Measurements from ENCODE around the gene KIF21B.

DNA sequence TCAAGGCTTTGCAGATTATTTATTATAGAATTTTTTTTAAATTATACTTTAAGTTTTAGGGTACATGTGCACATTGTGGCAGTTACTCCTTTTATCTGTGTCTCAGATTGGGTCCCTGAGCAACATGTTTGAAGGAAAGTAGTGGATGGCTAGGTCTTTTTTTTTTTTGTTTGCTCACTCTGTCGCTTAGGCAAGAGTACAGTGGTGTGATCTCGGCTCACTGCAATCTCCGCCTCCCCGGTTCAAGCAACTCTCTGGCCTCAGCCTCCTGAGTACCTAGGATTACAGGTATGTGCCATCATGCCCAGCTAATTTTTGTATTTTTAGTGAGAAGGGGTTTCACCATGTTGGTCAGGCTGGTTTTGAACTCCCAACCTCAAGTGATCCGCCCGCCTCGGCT lies 39.6 kb upstream of the KIF21B start:
- TF ChIP-seq BHLHE40 (IDR thresholded peaks at IDR 0.05; ENCODE audit: borderline replicate concordance) (no peak), FOXA1 (IDR thresholded peaks at IDR 0.05) (no peak), L3MBTL2 (conservative IDR thresholded peaks at IDR 0.05) (no peak), FOXM1 (IDR thresholded peaks at IDR 0.05; ENCODE audit: borderline replicate concordance) (no peak)
- TF ChIP-seq, protein P1, sequence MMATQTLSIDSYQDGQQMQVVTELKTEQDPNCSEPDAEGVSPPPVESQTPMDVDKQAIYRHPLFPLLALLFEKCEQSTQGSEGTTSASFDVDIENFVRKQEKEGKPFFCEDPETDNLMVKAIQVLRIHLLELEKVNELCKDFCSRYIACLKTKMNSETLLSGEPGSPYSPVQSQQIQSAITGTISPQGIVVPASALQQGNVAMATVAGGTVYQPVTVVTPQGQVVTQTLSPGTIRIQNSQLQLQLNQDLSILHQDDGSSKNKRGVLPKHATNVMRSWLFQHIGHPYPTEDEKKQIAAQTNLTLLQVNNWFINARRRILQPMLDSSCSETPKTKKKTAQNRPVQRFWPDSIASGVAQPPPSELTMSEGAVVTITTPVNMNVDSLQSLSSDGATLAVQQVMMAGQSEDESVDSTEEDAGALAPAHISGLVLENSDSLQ (IDR thresholded peaks at IDR 0.05), result no peak

Measured in HEK293T (cell line).